GM23248 (cell line): ENCODE data around the gene RBM27.
"Not testable (repeated sequence)": the region's sequence is repeated elsewhere in the genome, so short reads cannot be mapped to it uniquely, and the experiment has no call there.

Source experiments
- EZH2 ChIP-seq: fragments of 200-600 bp; sonication (generic); IDR thresholded peaks from 2 replicates; pipeline ENCODE4 v1.6.1; 2018; ENCODE audit warnings: antibody characterized with exemption, mild to moderate bottlenecking; ENCODE audit not compliant: insufficient read depth, poor library complexity, severe bottlenecking
- EZH2phosphoT487 ChIP-seq: fragments of 200-600 bp; sonication (generic); IDR thresholded peaks from 2 replicates; pipeline ENCODE4 v1.6.1; 2018; ENCODE audit warnings: antibody characterized with exemption, moderate library complexity, mild to moderate bottlenecking, low read depth; ENCODE audit not compliant: insufficient read depth

DNA sequence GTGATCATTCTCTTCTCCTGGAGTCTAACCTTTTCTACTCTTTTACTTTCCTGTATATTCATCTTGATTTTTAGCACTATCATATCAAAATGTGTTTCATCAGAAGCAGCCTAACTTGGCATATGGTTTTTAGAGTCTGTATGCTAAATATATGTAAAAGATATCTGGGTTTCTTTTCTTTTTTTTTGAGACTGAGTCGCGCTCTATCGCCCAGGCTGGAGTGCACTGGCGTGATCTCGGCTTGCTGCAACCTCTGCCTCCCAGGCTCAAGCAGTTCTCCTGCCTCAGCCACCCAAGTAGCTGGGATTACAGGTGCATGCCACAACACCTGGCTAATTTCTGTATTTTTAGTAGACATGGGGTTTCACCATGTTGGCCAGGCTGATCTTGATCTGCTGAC, 11.5 kb downstream of the RBM27 start:
- not testable (repeated sequence) for TF ChIP-seq EZH2, EZH2phosphoT487
